Karpas-422 (cell line): Measurements from ENCODE around the gene AVPR2. TPM values are rescaled to one million over a fixed set of nuclear protein-coding genes. Genes with fewer than 3 reads are reported as not detected.

Source experiments
- DNase-seq: peaks from one replicate; pipeline ENCODE4 v3.0.0-alpha.2; 2015
- H2AFZ ChIP-seq: fragments of 200-600 bp; sonication (generic); 2 replicates; pipeline ENCODE4 v1.6.1; 2014; ENCODE audit warnings: antibody characterized with exemption, low read length, mixed read lengths
- H3K27ac ChIP-seq: fragments of 200-600 bp; sonication (generic); 2 replicates; pipeline ENCODE4 v1.5.1; 2014; ENCODE audit warnings: mild to moderate bottlenecking, low read length, moderate library complexity
- H3K27me3 ChIP-seq: fragments of 200-600 bp; sonication (generic); 2 replicates; pipeline ENCODE4 v1.6.1; 2014; ENCODE audit warnings: low read length, mixed read lengths
- H3K36me3 ChIP-seq: fragments of 200-600 bp; sonication (generic); 2 replicates; pipeline ENCODE4 v1.6.1; 2014; ENCODE audit warnings: low read length, mixed read lengths; ENCODE audit not compliant: insufficient read depth
- H3K4me1 ChIP-seq: fragments of 200-600 bp; sonication (generic); 2 replicates; pipeline ENCODE4 v1.6.1; 2014; ENCODE audit warnings: mild to moderate bottlenecking, low read length, mixed read lengths
- H3K4me2 ChIP-seq: fragments of 200-600 bp; sonication (generic); 2 replicates; pipeline ENCODE4 v1.6.1; 2014; ENCODE audit warnings: low read length, low read depth, mild to moderate bottlenecking; ENCODE audit not compliant: poor library complexity, severe bottlenecking
- H3K4me3 ChIP-seq: fragments of 200-600 bp; sonication (generic); 2 replicates; pipeline ENCODE4 v1.5.1; 2014; ENCODE audit warnings: mild to moderate bottlenecking, antibody characterized with exemption, low read length, mixed read lengths
- H3K79me2 ChIP-seq: fragments of 200-600 bp; sonication (generic); 2 replicates; pipeline ENCODE4 v1.6.1; 2014; ENCODE audit warnings: mild to moderate bottlenecking, low read length, mixed read lengths
- H3K9ac ChIP-seq: fragments of 200-600 bp; sonication (generic); 2 replicates; pipeline ENCODE4 v1.6.0; 2014; ENCODE audit warnings: low read length
- H3K9me2 ChIP-seq: fragments of 200-600 bp; sonication (generic), shearing (Covaris generic); replicated peaks from 2 replicates; pipeline ENCODE4 v1.6.0; 2014; ENCODE audit warnings: mild to moderate bottlenecking, low read length, moderate library complexity; ENCODE audit not compliant: insufficient read depth
- H3K9me3 ChIP-seq: fragments of 300-700, 200-600 bp; sonication (generic); 2 replicates; pipeline ENCODE4 v1.6.1; 2014; ENCODE audit warnings: low read length, mixed read lengths
- H4K20me1 ChIP-seq: fragments of 200-600 bp; sonication (generic); 2 replicates; pipeline ENCODE4 v1.6.1; 2014; ENCODE audit warnings: mild to moderate bottlenecking, antibody characterized with exemption, low read length, low read depth; ENCODE audit not compliant: insufficient read depth
- total RNA-seq: library from RNA; depleted of rRNA; stranded (reverse); fragments of >200 nt; shearing (Covaris generic); gene quantifications from 2 replicates; pipeline ENCODE4 v1.2.3, GENCODE V29; 2014; ENCODE audit warnings: low replicate concordance

The AVPR2 gene
- total RNA-seq, 1 experiment from 2014 or later = not detected

- no peaks in the 10 kb centered on the region for H3K79me2 ChIP-seq
- H3K9me3 ChIP-seq = no peaks in the 10 kb centered on the region
- no peak for DNase-seq
- H3K4me3 ChIP-seq = no peak overlapping the region
- no peaks in the 10 kb centered on the region for H3K36me3 ChIP-seq
- H3K27me3 ChIP-seq = no peaks in the 10 kb centered on the region
- H3K4me2 ChIP-seq = no peak overlapping the region
- no peaks in the 10 kb centered on the region for H3K4me1 ChIP-seq
- H3K9ac ChIP-seq = no peak overlapping the region
- no peak overlapping the region for H2AFZ ChIP-seq
- no peak overlapping the region for H3K27ac ChIP-seq
- 0 out of 2 replicates have a peak, but pooled peaks cover 5% of the 10 kb centered on the region for H4K20me1 ChIP-seq
- no peaks in the 10 kb centered on the region for H3K9me2 ChIP-seq
Measured at GRCh38 chrX:153880440-153880815, 24.0 kb upstream of the AVPR2 start.

GRCh38 chrX:153881281-153881680 lies 23.2 kb upstream of the AVPR2 start:
- H2AFZ ChIP-seq = no peak overlapping the region
- no peaks in the 10 kb centered on the region for H3K27me3 ChIP-seq
- H3K27ac ChIP-seq = no peak overlapping the region
- no peaks in the 10 kb centered on the region for H3K4me1 ChIP-seq
- H3K9me2 ChIP-seq = no peaks in the 10 kb centered on the region
- H3K36me3 ChIP-seq = no peaks in the 10 kb centered on the region
- DNase-seq = no peak
- no peak overlapping the region for H3K4me2 ChIP-seq
- 0 out of 2 replicates have a peak, but pooled peaks cover 5% of the 10 kb centered on the region for H4K20me1 ChIP-seq
- H3K9ac ChIP-seq = no peak overlapping the region
- no peaks in the 10 kb centered on the region for H3K9me3 ChIP-seq
- no peaks in the 10 kb centered on the region for H3K79me2 ChIP-seq
- no peak overlapping the region for H3K4me3 ChIP-seq

- H3K4me1 ChIP-seq = no peaks in the 10 kb centered on the region
- H3K9me3 ChIP-seq = no peaks in the 10 kb centered on the region
- H2AFZ ChIP-seq = no peak overlapping the region
- no peak overlapping the region for H3K9ac ChIP-seq
- DNase-seq = no peak
- no peaks in the 10 kb centered on the region for H3K27me3 ChIP-seq
- H3K9me2 ChIP-seq = no peaks in the 10 kb centered on the region
- H3K4me3 ChIP-seq = no peak overlapping the region
- H3K27ac ChIP-seq = no peak overlapping the region
- 0 out of 2 replicates have a peak, but pooled peaks cover 5% of the 10 kb centered on the region for H4K20me1 ChIP-seq
- no peaks in the 10 kb centered on the region for H3K79me2 ChIP-seq
- H3K36me3 ChIP-seq = no peaks in the 10 kb centered on the region
- no peak overlapping the region for H3K4me2 ChIP-seq
Measured at GRCh38 chrX:153882086-153882498, 22.4 kb upstream of the AVPR2 start.

GRCh38 chrX:153882557-153882956 lies 21.9 kb upstream of the AVPR2 start:
- Histone ChIP-seq H3K4me3 (no peak overlapping the region), H3K27me3 (no peaks in the 10 kb centered on the region), H3K4me2 (no peak overlapping the region), H3K4me1 (no peaks in the 10 kb centered on the region), H4K20me1 (0 out of 2 replicates have a peak, but pooled peaks cover 5% of the 10 kb centered on the region), H3K9me3 (no peaks in the 10 kb centered on the region), H3K79me2 (no peaks in the 10 kb centered on the region), H3K9ac (no peak overlapping the region), H3K27ac (no peak overlapping the region), H3K9me2 (no peaks in the 10 kb centered on the region), H3K36me3 (no peaks in the 10 kb centered on the region), H2AFZ (no peak overlapping the region)
- DNase-seq = no peak

GRCh38 chrX:153883163-153883843 lies 21.2 kb upstream of the AVPR2 start:
- Histone ChIP-seq H3K27ac (no peak overlapping the region), H3K9me2 (no peaks in the 10 kb centered on the region), H3K4me1 (no peaks in the 10 kb centered on the region), H2AFZ (no peak overlapping the region), H3K79me2 (no peaks in the 10 kb centered on the region), H3K36me3 (no peaks in the 10 kb centered on the region), H4K20me1 (0 out of 2 replicates have a peak, but pooled peaks cover under 1% of the 10 kb centered on the region), H3K9ac (no peak overlapping the region), H3K4me3 (no peak overlapping the region), H3K27me3 (no peaks in the 10 kb centered on the region), H3K9me3 (no peaks in the 10 kb centered on the region), H3K4me2 (no peak overlapping the region)
- DNase-seq = no peak

GRCh38 chrX:153884136-153884535 lies 20.3 kb upstream of the AVPR2 start:
- no peak for DNase-seq
- H2AFZ ChIP-seq = no peak overlapping the region
- H3K9ac ChIP-seq = no peak overlapping the region
- no peaks in the 10 kb centered on the region for H3K9me2 ChIP-seq
- H4K20me1 ChIP-seq = no peaks in the 10 kb centered on the region
- H3K4me2 ChIP-seq = no peak overlapping the region
- H3K4me1 ChIP-seq = no peaks in the 10 kb centered on the region
- no peaks in the 10 kb centered on the region for H3K9me3 ChIP-seq
- no peak overlapping the region for H3K27ac ChIP-seq
- no peaks in the 10 kb centered on the region for H3K27me3 ChIP-seq
- H3K36me3 ChIP-seq = no peaks in the 10 kb centered on the region
- H3K79me2 ChIP-seq = no peaks in the 10 kb centered on the region
- H3K4me3 ChIP-seq = no peak overlapping the region

- Histone ChIP-seq H3K4me1 (no peaks in the 10 kb centered on the region), H3K27ac (no peak overlapping the region), H3K4me3 (no peak overlapping the region), H4K20me1 (no peaks in the 10 kb centered on the region), H2AFZ (no peak overlapping the region), H3K9ac (no peak overlapping the region), H3K36me3 (no peaks in the 10 kb centered on the region), H3K27me3 (no peaks in the 10 kb centered on the region), H3K9me3 (no peaks in the 10 kb centered on the region), H3K4me2 (no peak overlapping the region), H3K79me2 (no peaks in the 10 kb centered on the region), H3K9me2 (no peaks in the 10 kb centered on the region)
- peak; percentile 60 for DNase-seq
Measured at GRCh38 chrX:153884590-153884989, 19.9 kb upstream of the AVPR2 start.

- Histone ChIP-seq H3K9ac (no peak overlapping the region), H4K20me1 (no peaks in the 10 kb centered on the region), H3K79me2 (no peaks in the 10 kb centered on the region), H3K4me3 (no peak overlapping the region), H3K36me3 (no peaks in the 10 kb centered on the region), H3K4me1 (no peaks in the 10 kb centered on the region), H3K27me3 (no peaks in the 10 kb centered on the region), H3K9me2 (no peaks in the 10 kb centered on the region), H2AFZ (no peak overlapping the region), H3K9me3 (no peaks in the 10 kb centered on the region), H3K4me2 (no peak overlapping the region), H3K27ac (no peak overlapping the region)
- DNase-seq = no peak
Measured at GRCh38 chrX:153885208-153885787, 19.2 kb upstream of the AVPR2 start.
